Osteoblast (primary cell): ENCODE data around the gene NRF1. TPM values are rescaled to one million over a fixed set of nuclear protein-coding genes. Genes with fewer than 3 reads are reported as not detected.
A peak's percentile ranks its signal among the peaks of the same experiment; 100 is the strongest.

Experiments used
- DNase-seq: peaks from one replicate; pipeline ENCODE4 v3.0.0; 2011; ENCODE audit warnings: low spot score, mixed read lengths; ENCODE audit not compliant: insufficient read length; ENCODE audit errors: missing footprints
- H2AFZ ChIP-seq: 2 replicates; pipeline ENCODE4 v1.6.0; 2011; ENCODE audit warnings: mild to moderate bottlenecking, low read length
- H3K27ac ChIP-seq: 2 replicates; pipeline ENCODE4 v1.5.1; 2011; ENCODE audit warnings: mild to moderate bottlenecking, low read depth, low read length, moderate library complexity
- H3K27me3 ChIP-seq: 2 replicates; pipeline ENCODE4 v1.6.0; 2012; ENCODE audit warnings: mild to moderate bottlenecking, control low read depth, inconsistent platforms, low read length, moderate library complexity; ENCODE audit not compliant: insufficient read depth
- H3K36me3 ChIP-seq: 2 replicates; pipeline ENCODE4 v1.5.1; 2011; ENCODE audit warnings: mild to moderate bottlenecking, low read length, control low read depth, moderate library complexity; ENCODE audit not compliant: insufficient read depth
- H3K4me1 ChIP-seq: 2 replicates; pipeline ENCODE4 v1.5.1; 2011; ENCODE audit warnings: mild to moderate bottlenecking, low read length, control low read depth, moderate library complexity; ENCODE audit not compliant: insufficient read depth
- H3K4me2 ChIP-seq: 2 replicates; pipeline ENCODE4 v1.6.0; 2011; ENCODE audit warnings: mild to moderate bottlenecking, low read length; ENCODE audit not compliant: insufficient read depth
- H3K4me3 ChIP-seq: fragments of 200-600 bp; sonication (generic); 3 replicates; pipeline ENCODE4 v1.5.1; 2012; ENCODE audit warnings: mild to moderate bottlenecking, low read length, inconsistent platforms; ENCODE audit not compliant: insufficient read depth
- H3K79me2 ChIP-seq: 2 replicates; pipeline ENCODE4 v1.6.0; 2012; ENCODE audit warnings: mild to moderate bottlenecking, low read length, control low read depth, inconsistent platforms; ENCODE audit not compliant: insufficient read depth
- H3K9me3 ChIP-seq: 2 replicates; pipeline ENCODE4 v1.5.1; 2011; ENCODE audit warnings: low read depth, low read length, control low read depth
- H4K20me1 ChIP-seq: 2 replicates; pipeline ENCODE4 v1.6.0; 2012; ENCODE audit warnings: mild to moderate bottlenecking, low read length, control low read depth; ENCODE audit not compliant: insufficient read depth
- total RNA-seq: library from RNA; depleted of rRNA; stranded (reverse); fragments of >200 nt; gene quantifications from 2 replicates; pipeline ENCODE4 v1.2.3, GENCODE V29; 2012
- TF ChIP-seq, protein P1 (sequence below): IDR thresholded peaks from 2 replicates; pipeline ENCODE4 v1.5.1; 2011; ENCODE audit warnings: mild to moderate bottlenecking, low read depth, low read length, moderate library complexity; ENCODE audit errors: extremely low read depth

Gene NRF1
- total RNA-seq, 1 donor: 14.8 TPM

- Histone ChIP-seq H3K27ac (no peak overlapping the region), H2AFZ (no peak overlapping the region), H3K27me3 (peaks cover 62% of the 10 kb centered on the region), H3K4me2 (no peak overlapping the region), H3K9me3 (no peaks in the 10 kb centered on the region), H3K4me3 (no peak overlapping the region), H3K36me3 (no peaks in the 10 kb centered on the region), H4K20me1 (peaks cover 3% of the 10 kb centered on the region), H3K79me2 (no peaks in the 10 kb centered on the region), H3K4me1 (no peaks in the 10 kb centered on the region)
- TF ChIP-seq, protein P1, sequence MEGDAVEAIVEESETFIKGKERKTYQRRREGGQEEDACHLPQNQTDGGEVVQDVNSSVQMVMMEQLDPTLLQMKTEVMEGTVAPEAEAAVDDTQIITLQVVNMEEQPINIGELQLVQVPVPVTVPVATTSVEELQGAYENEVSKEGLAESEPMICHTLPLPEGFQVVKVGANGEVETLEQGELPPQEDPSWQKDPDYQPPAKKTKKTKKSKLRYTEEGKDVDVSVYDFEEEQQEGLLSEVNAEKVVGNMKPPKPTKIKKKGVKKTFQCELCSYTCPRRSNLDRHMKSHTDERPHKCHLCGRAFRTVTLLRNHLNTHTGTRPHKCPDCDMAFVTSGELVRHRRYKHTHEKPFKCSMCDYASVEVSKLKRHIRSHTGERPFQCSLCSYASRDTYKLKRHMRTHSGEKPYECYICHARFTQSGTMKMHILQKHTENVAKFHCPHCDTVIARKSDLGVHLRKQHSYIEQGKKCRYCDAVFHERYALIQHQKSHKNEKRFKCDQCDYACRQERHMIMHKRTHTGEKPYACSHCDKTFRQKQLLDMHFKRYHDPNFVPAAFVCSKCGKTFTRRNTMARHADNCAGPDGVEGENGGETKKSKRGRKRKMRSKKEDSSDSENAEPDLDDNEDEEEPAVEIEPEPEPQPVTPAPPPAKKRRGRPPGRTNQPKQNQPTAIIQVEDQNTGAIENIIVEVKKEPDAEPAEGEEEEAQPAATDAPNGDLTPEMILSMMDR: no peak
- DNase-seq: peak; percentile 91
These were observed 166.7 kb downstream of the NRF1 start for GRCh38 chr7:129777993-129778769.

DNA sequence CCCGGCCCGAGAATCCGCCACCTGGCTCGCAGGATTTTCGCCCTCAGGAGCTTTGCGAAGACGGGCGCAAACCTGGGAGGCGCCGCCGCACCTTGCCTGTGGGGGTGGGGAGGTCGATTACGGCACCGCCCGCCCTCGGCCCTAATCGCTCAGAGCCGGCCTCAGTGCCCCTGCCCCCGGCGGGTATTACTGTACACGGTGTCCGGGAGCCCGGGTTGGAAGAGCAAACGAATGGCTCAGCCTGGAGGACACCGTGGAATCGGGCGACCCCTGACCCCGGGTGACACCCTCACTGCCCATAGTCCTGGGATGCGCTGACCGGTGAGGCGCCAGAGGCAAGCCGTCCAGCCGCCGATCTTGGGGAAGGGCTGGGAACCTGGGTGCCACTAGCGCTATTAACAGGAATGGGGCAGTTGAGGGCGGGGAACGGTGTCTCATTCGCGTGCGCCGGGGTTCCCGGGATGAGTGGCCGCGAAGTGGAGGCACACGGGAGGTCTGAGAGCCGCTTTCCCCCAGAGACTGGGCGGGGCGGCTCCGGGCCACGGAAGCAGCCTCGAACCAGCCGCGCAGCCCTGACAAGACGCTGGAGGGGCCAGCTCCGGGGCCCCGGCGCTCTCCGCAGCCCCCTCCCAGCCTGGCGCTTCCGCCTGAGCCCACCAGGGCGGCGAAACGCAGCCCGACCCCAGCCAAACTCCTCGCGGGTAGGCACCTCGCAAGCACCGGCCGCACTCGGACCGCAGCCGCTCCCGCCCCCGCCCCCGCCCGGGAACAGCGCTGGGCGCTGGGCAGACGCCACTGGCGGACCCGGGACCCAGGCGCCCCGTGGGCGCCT, 167.5 kb downstream of the NRF1 start:
- peak; percentile 89 for DNase-seq
- Histone ChIP-seq H3K79me2 (no peaks in the 10 kb centered on the region), H3K27ac (no peak overlapping the region), H3K36me3 (no peaks in the 10 kb centered on the region), H3K4me3 (peak overlapping the region; percentile 19), H4K20me1 (peaks cover 3% of the 10 kb centered on the region), H2AFZ (no peak overlapping the region), H3K27me3 (peaks cover 69% of the 10 kb centered on the region), H3K9me3 (no peaks in the 10 kb centered on the region), H3K4me2 (no peak overlapping the region), H3K4me1 (no peaks in the 10 kb centered on the region)
- TF ChIP-seq, protein P1: no peak

DNA sequence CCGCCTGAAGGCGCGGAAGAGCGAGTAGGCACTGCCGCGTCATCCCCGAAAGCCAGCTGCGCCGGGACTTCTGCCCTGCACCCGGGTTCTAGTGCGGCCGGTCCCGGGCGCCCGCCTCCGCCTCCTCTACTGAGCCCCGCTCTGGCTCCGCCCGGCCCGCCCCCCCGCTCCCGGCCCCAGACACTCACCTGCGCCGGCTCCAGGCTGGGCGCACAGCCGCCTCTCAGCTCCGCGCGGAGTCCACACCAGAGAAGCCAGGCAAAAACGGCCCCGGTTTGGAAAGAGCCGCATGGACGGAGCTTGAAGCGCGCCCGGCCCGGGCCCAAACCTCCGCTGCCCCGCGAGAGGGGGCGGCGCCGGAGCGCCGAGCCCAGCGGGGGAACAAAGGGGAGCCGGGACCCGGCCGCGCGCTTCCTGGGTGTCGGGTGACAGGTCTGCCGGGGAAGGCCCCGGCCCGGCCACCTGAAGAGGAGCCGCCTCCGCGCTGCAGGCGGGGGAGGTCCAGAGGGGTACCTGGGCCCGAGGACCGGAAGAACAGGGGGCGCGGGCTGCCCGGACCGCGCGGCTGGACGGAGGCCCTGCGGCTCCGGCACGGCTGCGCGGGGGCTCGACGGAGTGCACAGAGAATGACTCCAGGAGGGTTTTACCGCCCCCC, 168.2 kb downstream of the NRF1 start:
- H2AFZ ChIP-seq: no peak overlapping the region

More for the DNA sequence above, 168.2 kb downstream of the NRF1 start:
- no peaks in the 10 kb centered on the region for H3K79me2 ChIP-seq
- H3K4me2 ChIP-seq: no peak overlapping the region
- TF ChIP-seq, protein P1: no peak
- H3K27ac ChIP-seq: no peak overlapping the region
- no peaks in the 10 kb centered on the region for H3K9me3 ChIP-seq
- no peaks in the 10 kb centered on the region for H3K36me3 ChIP-seq
- peak; percentile 96 for DNase-seq
- peak overlapping the region; percentile 19 for H3K4me3 ChIP-seq
- H4K20me1 ChIP-seq: peaks cover 3% of the 10 kb centered on the region
- peaks cover 76% of the 10 kb centered on the region for H3K27me3 ChIP-seq
- H3K4me1 ChIP-seq: no peaks in the 10 kb centered on the region
